Measurements from ENCODE around the gene TRAPPC4. TPM values are rescaled to one million over a fixed set of nuclear protein-coding genes. Genes with fewer than 3 reads are reported as not detected.
A peak's percentile ranks its signal among the peaks of the same experiment; 100 is the strongest.
"Not testable (repeated sequence)": the region's sequence is repeated elsewhere in the genome, so short reads cannot be mapped to it uniquely, and the experiment has no call there.

The TRAPPC4 gene, protein sequence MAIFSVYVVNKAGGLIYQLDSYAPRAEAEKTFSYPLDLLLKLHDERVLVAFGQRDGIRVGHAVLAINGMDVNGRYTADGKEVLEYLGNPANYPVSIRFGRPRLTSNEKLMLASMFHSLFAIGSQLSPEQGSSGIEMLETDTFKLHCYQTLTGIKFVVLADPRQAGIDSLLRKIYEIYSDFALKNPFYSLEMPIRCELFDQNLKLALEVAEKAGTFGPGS
- total RNA-seq = 10 to 100 TPM; 34.0 to 59.1 (median 57.5) TPM
- polyA plus RNA-seq = 10 to 100 TPM; 43.8 to 55.1 TPM
- long read RNA-seq, donor 1, transcript TRAPPC4-214 (5 exons, 1,759 nt) = major isoform, 51 of 59 reads
- long read RNA-seq, donor 1, partial matches to known transcripts = 0 of 59 reads
- long read RNA-seq, donor 1, other reads (novel, unspliced or antisense) = 3 of 59 reads
- long read RNA-seq, donor 2, transcript TRAPPC4-214 (5 exons, 1,759 nt) = major isoform, 49 of 62 reads
- long read RNA-seq, donor 2, partial matches to known transcripts = 0 of 62 reads
- long read RNA-seq, donor 2, other reads (novel, unspliced or antisense) = 0 of 62 reads
- long read RNA-seq, donor 3, transcript TRAPPC4-214 (5 exons, 1,759 nt) = major isoform, 21 of 25 reads
- long read RNA-seq, donor 3, partial matches to known transcripts = 0 of 25 reads
- long read RNA-seq, donor 3, other reads (novel, unspliced or antisense) = 2 of 25 reads

DNA sequence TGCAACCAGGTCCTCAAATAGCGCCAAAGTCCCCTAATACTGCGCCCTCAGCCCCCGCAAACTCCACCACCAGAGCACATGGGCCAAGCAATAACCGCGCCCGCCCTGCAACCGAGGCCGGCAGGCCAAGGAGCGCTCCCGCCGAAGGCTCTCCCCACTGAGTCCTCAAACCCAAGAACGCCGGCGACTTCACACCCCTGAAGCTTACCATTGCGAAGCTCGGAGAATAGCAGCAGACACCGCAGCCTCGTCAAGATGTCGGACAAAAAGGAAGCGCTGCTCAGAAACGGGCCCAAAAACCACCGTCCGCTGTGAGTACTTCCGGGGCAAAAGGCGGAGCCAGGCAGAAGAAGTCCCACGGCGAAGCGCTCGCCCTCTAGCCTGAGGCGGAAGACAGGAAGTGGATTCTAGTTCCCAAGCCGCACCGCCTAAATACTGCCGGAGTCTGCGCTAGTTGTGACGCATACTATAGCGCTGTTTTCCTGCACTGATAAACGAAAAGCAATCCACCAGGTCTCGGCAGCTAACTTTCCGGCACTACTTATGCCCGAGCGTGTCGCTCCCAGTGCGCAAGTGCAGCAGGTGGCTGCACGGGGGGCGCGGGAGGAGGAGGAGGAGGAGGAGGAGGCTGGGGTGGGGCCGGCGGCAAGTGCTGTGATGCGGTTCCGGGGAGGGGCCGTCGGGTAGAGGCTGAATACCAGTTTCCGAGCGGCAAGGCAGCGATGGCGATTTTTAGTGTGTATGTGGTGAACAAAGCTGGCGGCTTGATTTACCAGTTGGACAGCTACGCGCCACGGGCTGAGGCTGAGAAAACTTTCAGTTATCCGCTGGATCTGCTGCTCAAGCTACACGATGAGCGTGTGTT lies at the start of gene TRAPPC4, which contains the start of gene RPS25:
TSS of gene TRAPPC4 (plus strand) at position 693 of the 865 bp plus-strand sequence. CDS start at position 723, 30 bp downstream.
TSS of gene RPS25 (minus strand) at position 270 of the 865 bp plus-strand sequence. CDS start at position 211, 59 bp downstream.
- WGBS, 3 donors = 0 to 1% (median 1%) methylated on average over 63 of the region's 63 CpGs
- peak within 1 kb of the TSS; percentile 71 for H3K4me3 ChIP-seq
- peak within 1 kb of the TSS; percentile 71 to 85 for H3K27ac ChIP-seq
- intact Hi-C loops (cut with DNase I) = loop anchor here in 1 of 4 donors (2.0 kb wide), 1 partner anchor 20 kb away; the partner anchor contains the start of gene CENATAC
- TF ChIP-seq POLR2A (IDR thresholded peaks at IDR 0.05) = peak; percentile 70
- no peak for TF ChIP-seq EP300 (IDR thresholded peaks at IDR 0.05)
- no peaks in the 10 kb centered on the region for H3K36me3 ChIP-seq
- H3K4me1 ChIP-seq (ENCODE audit: insufficient read depth) = peaks cover 9% of the 10 kb centered on the region
- no peaks in the 10 kb centered on the region for H3K27me3 ChIP-seq
- peak; percentile 92 to 96 (median 95) for DNase-seq
- H3K9me3 ChIP-seq = no peaks in the 10 kb centered on the region

DNA sequence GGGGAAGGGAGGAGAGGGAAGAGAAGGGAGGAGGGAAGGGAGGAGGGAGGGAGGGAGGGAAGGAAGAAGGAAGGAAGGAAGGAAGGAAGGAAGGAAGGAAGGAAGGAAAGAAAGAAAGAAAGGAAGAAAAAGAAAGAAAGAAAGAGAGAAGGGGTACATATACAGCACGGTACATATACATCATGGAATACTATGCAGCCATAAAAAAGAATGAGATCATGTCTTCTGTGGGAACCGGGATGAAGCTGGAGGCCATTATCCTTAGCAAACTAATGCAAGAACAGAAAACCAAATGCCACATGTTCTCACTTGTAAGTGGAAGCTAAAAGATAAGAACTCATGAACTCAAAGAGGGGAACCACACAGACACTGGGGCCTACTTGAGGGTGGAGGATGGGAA lies 49.1 kb upstream of the TRAPPC4 start:
- DNase-seq; intact Hi-C loops (cut with DNase I); H3K27ac ChIP-seq; H3K36me3 ChIP-seq; H3K27me3 ChIP-seq; H3K4me1 ChIP-seq (ENCODE audit: insufficient read depth); H3K9me3 ChIP-seq; H3K4me3 ChIP-seq: not testable (repeated sequence)
- 86 to 94% (median 93%) methylated on average over 2 of the region's 2 CpGs for WGBS, 3 donors

DNA sequence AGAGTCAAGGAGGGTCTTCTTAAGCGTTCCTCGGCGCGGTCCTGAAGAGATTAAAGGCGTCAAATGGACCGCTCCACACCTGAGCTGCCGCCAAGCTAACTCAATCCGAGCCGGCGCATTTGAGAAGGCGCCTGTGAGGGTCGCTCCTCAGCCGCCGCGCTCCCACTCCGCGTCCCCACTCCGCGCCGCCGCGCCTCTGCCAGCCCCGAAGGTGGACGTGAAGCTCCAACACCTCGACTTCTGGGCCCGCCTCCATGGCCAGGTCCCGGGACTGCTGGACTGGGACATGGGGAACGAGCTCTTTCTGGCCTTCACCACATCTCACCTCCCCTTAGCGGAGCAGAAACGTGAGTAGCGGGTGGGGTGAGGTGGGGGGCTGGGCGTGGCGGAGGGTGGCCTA lies 46.9 kb upstream of the TRAPPC4 start, which contains the start of gene FOXR1:
TSS of gene FOXR1 (plus strand) at position 116 of the 400 bp plus-strand sequence. CDS start at position 287, 171 bp downstream.
- no peak for DNase-seq
- Histone ChIP-seq H3K27me3 (no peaks in the 10 kb centered on the region), H3K27ac (no peak within 1 kb of the TSS), H3K4me1 (ENCODE audit: insufficient read depth) (no peaks in the 10 kb centered on the region), H3K4me3 (no peak within 1 kb of the TSS), H3K36me3 (no peaks in the 10 kb centered on the region), H3K9me3 (no peaks in the 10 kb centered on the region)
- intact Hi-C loops (cut with DNase I) = no loop called here
- 42 to 53% (median 47%) methylated on average over 33 of the region's 33 CpGs for WGBS, 3 donors
- TF ChIP-seq, protein P1, sequence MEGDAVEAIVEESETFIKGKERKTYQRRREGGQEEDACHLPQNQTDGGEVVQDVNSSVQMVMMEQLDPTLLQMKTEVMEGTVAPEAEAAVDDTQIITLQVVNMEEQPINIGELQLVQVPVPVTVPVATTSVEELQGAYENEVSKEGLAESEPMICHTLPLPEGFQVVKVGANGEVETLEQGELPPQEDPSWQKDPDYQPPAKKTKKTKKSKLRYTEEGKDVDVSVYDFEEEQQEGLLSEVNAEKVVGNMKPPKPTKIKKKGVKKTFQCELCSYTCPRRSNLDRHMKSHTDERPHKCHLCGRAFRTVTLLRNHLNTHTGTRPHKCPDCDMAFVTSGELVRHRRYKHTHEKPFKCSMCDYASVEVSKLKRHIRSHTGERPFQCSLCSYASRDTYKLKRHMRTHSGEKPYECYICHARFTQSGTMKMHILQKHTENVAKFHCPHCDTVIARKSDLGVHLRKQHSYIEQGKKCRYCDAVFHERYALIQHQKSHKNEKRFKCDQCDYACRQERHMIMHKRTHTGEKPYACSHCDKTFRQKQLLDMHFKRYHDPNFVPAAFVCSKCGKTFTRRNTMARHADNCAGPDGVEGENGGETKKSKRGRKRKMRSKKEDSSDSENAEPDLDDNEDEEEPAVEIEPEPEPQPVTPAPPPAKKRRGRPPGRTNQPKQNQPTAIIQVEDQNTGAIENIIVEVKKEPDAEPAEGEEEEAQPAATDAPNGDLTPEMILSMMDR (IDR thresholded peaks at IDR 0.05) = no peak

DNA sequence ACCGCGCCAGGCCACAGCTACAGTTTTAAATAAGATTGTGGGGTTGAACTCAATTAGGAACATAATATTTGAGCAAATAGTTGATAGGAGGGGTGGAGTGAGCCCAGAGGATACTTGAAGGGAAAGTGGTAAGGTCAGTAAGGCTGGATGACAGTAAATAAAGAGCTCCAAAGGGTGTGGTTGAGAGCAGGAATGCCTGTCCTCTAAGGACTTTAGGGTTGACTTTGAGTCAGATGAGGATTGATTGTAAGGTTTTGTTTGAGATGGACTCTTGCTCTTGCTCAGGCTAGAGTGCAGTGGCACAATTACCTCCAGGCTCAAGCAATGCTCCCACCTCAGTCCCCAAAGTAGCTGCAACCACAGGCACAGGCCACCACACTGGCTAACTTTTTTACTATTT lies 44.6 kb upstream of the TRAPPC4 start:
- H3K27ac ChIP-seq = no peak overlapping the region
- WGBS, 3 donors = 92 to 98% (median 96%) methylated on average over 2 of the region's 2 CpGs
- no peak for DNase-seq
- H3K36me3 ChIP-seq = no peaks in the 10 kb centered on the region
- TF ChIP-seq, protein P1 (IDR thresholded peaks at IDR 0.05) = no peak
- TF ChIP-seq POLR2A (IDR thresholded peaks at IDR 0.05) (no peak), EP300 (IDR thresholded peaks at IDR 0.05) (no peak)
- no peaks in the 10 kb centered on the region for H3K4me1 ChIP-seq (ENCODE audit: insufficient read depth)
- H3K27me3 ChIP-seq = no peaks in the 10 kb centered on the region
- no peaks in the 10 kb centered on the region for H3K9me3 ChIP-seq
- no peak overlapping the region for H3K4me3 ChIP-seq
- intact Hi-C loops (cut with DNase I) = no loop called here
